ENCODE measurements around the gene PARVG.

DNA sequence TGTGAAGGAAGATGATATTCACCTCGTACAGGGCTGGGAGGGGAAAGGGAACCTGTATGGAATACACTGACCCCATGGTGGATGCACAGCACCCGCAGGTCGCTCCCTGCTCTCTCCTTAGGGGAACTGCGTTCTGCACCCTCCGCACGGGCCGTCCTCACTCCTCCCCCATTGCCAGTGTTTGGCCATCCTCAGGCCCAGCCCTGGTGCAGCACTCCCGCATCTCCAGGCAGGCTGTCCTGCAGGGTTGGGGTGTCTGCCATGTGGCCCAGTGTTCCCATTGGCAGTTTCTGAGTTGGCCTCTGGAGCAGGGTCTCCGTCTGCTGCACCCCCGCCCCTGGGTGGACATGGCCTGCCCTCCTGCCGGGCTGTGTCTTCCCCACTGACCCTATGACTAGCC lies 19.1 kb upstream of the PARVG start:
- TF ChIP-seq, protein P1, sequence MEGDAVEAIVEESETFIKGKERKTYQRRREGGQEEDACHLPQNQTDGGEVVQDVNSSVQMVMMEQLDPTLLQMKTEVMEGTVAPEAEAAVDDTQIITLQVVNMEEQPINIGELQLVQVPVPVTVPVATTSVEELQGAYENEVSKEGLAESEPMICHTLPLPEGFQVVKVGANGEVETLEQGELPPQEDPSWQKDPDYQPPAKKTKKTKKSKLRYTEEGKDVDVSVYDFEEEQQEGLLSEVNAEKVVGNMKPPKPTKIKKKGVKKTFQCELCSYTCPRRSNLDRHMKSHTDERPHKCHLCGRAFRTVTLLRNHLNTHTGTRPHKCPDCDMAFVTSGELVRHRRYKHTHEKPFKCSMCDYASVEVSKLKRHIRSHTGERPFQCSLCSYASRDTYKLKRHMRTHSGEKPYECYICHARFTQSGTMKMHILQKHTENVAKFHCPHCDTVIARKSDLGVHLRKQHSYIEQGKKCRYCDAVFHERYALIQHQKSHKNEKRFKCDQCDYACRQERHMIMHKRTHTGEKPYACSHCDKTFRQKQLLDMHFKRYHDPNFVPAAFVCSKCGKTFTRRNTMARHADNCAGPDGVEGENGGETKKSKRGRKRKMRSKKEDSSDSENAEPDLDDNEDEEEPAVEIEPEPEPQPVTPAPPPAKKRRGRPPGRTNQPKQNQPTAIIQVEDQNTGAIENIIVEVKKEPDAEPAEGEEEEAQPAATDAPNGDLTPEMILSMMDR (IDR thresholded peaks at IDR 0.05) = no peak
- TF ChIP-seq EP300 (IDR thresholded peaks at IDR 0.05) = no peak
- TF ChIP-seq, protein P2, sequence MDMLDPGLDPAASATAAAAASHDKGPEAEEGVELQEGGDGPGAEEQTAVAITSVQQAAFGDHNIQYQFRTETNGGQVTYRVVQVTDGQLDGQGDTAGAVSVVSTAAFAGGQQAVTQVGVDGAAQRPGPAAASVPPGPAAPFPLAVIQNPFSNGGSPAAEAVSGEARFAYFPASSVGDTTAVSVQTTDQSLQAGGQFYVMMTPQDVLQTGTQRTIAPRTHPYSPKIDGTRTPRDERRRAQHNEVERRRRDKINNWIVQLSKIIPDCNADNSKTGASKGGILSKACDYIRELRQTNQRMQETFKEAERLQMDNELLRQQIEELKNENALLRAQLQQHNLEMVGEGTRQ (IDR thresholded peaks at IDR 0.05) = no peak
- no peak for TF ChIP-seq RAD21 (conservative IDR thresholded peaks at IDR 0.05 in 1 of 2, IDR thresholded peaks at IDR 0.05 in 1 of 2)
- no peak for TF ChIP-seq CHD4 (IDR thresholded peaks at IDR 0.05; ENCODE audit: borderline replicate concordance)
- TF ChIP-seq POLR2A (IDR thresholded peaks at IDR 0.05; ENCODE audit: low read length) = no peak
- no peak for TF ChIP-seq HOXB5 (CRISPR knock-in tag; IDR thresholded peaks at IDR 0.05)
- TF ChIP-seq MYC (IDR thresholded peaks at IDR 0.05; ENCODE audit: borderline replicate concordance, low read length) = no peak
- TF ChIP-seq KDM5A (IDR thresholded peaks at IDR 0.05) = no peak
- no peak for TF ChIP-seq ZC3H11A (IDR thresholded peaks at IDR 0.05)
- TF ChIP-seq, protein P3, sequence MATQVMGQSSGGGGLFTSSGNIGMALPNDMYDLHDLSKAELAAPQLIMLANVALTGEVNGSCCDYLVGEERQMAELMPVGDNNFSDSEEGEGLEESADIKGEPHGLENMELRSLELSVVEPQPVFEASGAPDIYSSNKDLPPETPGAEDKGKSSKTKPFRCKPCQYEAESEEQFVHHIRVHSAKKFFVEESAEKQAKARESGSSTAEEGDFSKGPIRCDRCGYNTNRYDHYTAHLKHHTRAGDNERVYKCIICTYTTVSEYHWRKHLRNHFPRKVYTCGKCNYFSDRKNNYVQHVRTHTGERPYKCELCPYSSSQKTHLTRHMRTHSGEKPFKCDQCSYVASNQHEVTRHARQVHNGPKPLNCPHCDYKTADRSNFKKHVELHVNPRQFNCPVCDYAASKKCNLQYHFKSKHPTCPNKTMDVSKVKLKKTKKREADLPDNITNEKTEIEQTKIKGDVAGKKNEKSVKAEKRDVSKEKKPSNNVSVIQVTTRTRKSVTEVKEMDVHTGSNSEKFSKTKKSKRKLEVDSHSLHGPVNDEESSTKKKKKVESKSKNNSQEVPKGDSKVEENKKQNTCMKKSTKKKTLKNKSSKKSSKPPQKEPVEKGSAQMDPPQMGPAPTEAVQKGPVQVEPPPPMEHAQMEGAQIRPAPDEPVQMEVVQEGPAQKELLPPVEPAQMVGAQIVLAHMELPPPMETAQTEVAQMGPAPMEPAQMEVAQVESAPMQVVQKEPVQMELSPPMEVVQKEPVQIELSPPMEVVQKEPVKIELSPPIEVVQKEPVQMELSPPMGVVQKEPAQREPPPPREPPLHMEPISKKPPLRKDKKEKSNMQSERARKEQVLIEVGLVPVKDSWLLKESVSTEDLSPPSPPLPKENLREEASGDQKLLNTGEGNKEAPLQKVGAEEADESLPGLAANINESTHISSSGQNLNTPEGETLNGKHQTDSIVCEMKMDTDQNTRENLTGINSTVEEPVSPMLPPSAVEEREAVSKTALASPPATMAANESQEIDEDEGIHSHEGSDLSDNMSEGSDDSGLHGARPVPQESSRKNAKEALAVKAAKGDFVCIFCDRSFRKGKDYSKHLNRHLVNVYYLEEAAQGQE (IDR thresholded peaks at IDR 0.05) = no peak
- TF ChIP-seq HOXA7 (CRISPR knock-in tag; IDR thresholded peaks at IDR 0.05) = no peak

Measured in A549 (cell line).